K562 (cell line): ENCODE results near the gene SLC34A3. TPM values are rescaled to one million over a fixed set of nuclear protein-coding genes. Genes with fewer than 3 reads are reported as not detected.
A peak's percentile ranks its signal among the peaks of the same experiment; 100 is the strongest.

Source experiments
- DACH1 ChIP-seq: fragments of 450-650 bp; IDR thresholded peaks from 2 replicates; pipeline ENCODE4 v1.6.1; 2018; ENCODE audit not compliant: partially characterized antibody
- E4F1 ChIP-seq: fragments of 250-450 bp; sonication (Bioruptor Pico); IDR thresholded peaks from 2 replicates; pipeline ENCODE4 v1.5.0; 2021; ENCODE audit warnings: mild to moderate bottlenecking, borderline replicate concordance
- ELF2 ChIP-seq: fragments of 250-450 bp; sonication (Bioruptor Pico); IDR thresholded peaks from 2 replicates; pipeline ENCODE4 v1.5.0; 2021; ENCODE audit warnings: mild to moderate bottlenecking
- GATA2 ChIP-seq: sonication (generic); formaldehyde crosslinking; IDR thresholded peaks from 2 replicates; pipeline ENCODE4 v1.4.0; 2020; ENCODE audit warnings: mild to moderate bottlenecking, missing genetic modification reagents
- HNRNPLL ChIP-seq: fragments of 200-400 bp; formaldehyde crosslinking; IDR thresholded peaks from 2 replicates; pipeline ENCODE4 v1.6.1; 2017; ENCODE audit warnings: low read length, low read depth, mild to moderate bottlenecking; ENCODE audit not compliant: poor library complexity, severe bottlenecking
- HOXB6 ChIP-seq: fragments of 250-450 bp; sonication (Bioruptor Pico); IDR thresholded peaks from 2 replicates; pipeline ENCODE4 v1.5.1; 2022; ENCODE audit warnings: mild to moderate bottlenecking, borderline replicate concordance
- IFI16 ChIP-seq: fragments of 250-450 bp; sonication (Bioruptor Pico); IDR thresholded peaks from 2 replicates; pipeline ENCODE4 v2.1.2; 2022; ENCODE audit warnings: mild to moderate bottlenecking, inconsistent platforms
- NUFIP1 ChIP-seq: fragments of 450-650 bp; IDR thresholded peaks from 2 replicates; pipeline ENCODE4 v1.6.1; 2018; ENCODE audit not compliant: partially characterized antibody
- RNF219 ChIP-seq: fragments of 250-450 bp; sonication (Bioruptor Pico); IDR thresholded peaks from 2 replicates; pipeline ENCODE4 v1.5.0; 2022; ENCODE audit warnings: mild to moderate bottlenecking
- SAFB ChIP-seq: fragments of 200-400 bp; formaldehyde crosslinking; IDR thresholded peaks from 2 replicates; pipeline ENCODE4 v1.6.1; 2017; ENCODE audit warnings: low read depth, low read length, borderline replicate concordance
- SMARCC2 ChIP-seq: fragments of 450-650 bp; IDR thresholded peaks from 2 replicates; pipeline ENCODE4 v1.6.1; 2017; ENCODE audit warnings: antibody characterized with exemption, moderate library complexity, mild to moderate bottlenecking, low read depth
- SNIP1 ChIP-seq: fragments of 450-650 bp; IDR thresholded peaks from 2 replicates; pipeline ENCODE4 v1.7.1; 2017; ENCODE audit warnings: low read depth, mild to moderate bottlenecking
- THRA ChIP-seq: fragments of 450-650 bp; IDR thresholded peaks from 2 replicates; pipeline ENCODE4 v1.6.1; 2017; ENCODE audit warnings: mild to moderate bottlenecking, moderate library complexity
- ZC3H8 ChIP-seq: fragments of 450-650 bp; IDR thresholded peaks from 2 replicates; pipeline ENCODE4 v1.6.1; 2017
- ZNF436 ChIP-seq: fragments of 250-450, 450-650 bp; sonication (Bioruptor Pico); formaldehyde crosslinking; IDR thresholded peaks from 2 replicates; pipeline ENCODE4 v1.7.0; 2020; ENCODE audit warnings: mild to moderate bottlenecking
- ZNF57 ChIP-seq: fragments of 450-650 bp; formaldehyde crosslinking; IDR thresholded peaks from 2 replicates; pipeline ENCODE4 v1.4.0; 2020; ENCODE audit warnings: mild to moderate bottlenecking, moderate library complexity
- polyA plus RNA-seq, 8 experiments: library from polyadenylated mRNA; depleted of rRNA in 4 of 8; stranded (reverse) in 5 of 8; unstranded in 3 of 8; fragments of >200 nt; fragmentation: Nextera tagmentation in 2 of 8; fragmentation: Illumina TruSeq in 1 of 8; extraction: Ambion mirVana in 2 of 8; extraction: Trizol in 1 of 8; gene quantifications; 2 replicates each; pipeline versions ENCODE4 v1.2.1 to v1.2.3, GENCODE V29; 2011 to 2014; ENCODE audit warnings: inconsistent platforms in 1 of 8, missing spikeins in 1 of 8
- total RNA-seq, 7 experiments: library from RNA; depleted of rRNA in 6 of 7; stranded (reverse); fragments of >200 nt in 6 of 7; fragmentation: Illumina TruSeq in 2 of 7; extraction: Trizol in 2 of 7; gene quantifications; 2 replicates each; pipeline versions ENCODE4 v1.2.1 to v1.2.3, GENCODE V29; 2011 to 2021; ENCODE audit warnings: low replicate concordance in 1 of 7
- TF ChIP-seq, protein P1 (sequence below): sonication (generic); formaldehyde crosslinking; IDR thresholded peaks from 2 replicates; pipeline ENCODE4 v1.8.0; 2022; ENCODE audit warnings: mild to moderate bottlenecking, missing genetic modification reagents
- TF ChIP-seq, protein P2 (sequence below): fragments of 450-650 bp; IDR thresholded peaks from 2 replicates; pipeline ENCODE4 v1.7.1; 2018; ENCODE audit warnings: mild to moderate bottlenecking, low read depth; ENCODE audit not compliant: partially characterized antibody

SLC34A3 gene
- total and polyA plus RNA-seq, 9 of the 15 experiments (the other 6 are each of a cell fraction or from before 2014, with no cell fraction given) = not detected

GRCh38 chr9:137200311-137201204, 30.1 kb upstream of the SLC34A3 start, which contains the start of gene TPRN (continued):
- peak; percentile 83; the same call in 1 of the 2 replicates for TF ChIP-seq ELF2 (CRISPR knock-in tag)
- no peak for TF ChIP-seq DACH1
- no peak for TF ChIP-seq E4F1 (CRISPR knock-in tag)
- TF ChIP-seq, protein P1, sequence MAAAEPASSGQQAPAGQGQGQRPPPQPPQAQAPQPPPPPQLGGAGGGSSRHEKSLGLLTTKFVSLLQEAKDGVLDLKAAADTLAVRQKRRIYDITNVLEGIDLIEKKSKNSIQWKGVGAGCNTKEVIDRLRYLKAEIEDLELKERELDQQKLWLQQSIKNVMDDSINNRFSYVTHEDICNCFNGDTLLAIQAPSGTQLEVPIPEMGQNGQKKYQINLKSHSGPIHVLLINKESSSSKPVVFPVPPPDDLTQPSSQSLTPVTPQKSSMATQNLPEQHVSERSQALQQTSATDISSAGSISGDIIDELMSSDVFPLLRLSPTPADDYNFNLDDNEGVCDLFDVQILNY (CRISPR knock-in tag) = no peak
- TF ChIP-seq ZC3H8 = no peak
- TF ChIP-seq, protein P2, sequence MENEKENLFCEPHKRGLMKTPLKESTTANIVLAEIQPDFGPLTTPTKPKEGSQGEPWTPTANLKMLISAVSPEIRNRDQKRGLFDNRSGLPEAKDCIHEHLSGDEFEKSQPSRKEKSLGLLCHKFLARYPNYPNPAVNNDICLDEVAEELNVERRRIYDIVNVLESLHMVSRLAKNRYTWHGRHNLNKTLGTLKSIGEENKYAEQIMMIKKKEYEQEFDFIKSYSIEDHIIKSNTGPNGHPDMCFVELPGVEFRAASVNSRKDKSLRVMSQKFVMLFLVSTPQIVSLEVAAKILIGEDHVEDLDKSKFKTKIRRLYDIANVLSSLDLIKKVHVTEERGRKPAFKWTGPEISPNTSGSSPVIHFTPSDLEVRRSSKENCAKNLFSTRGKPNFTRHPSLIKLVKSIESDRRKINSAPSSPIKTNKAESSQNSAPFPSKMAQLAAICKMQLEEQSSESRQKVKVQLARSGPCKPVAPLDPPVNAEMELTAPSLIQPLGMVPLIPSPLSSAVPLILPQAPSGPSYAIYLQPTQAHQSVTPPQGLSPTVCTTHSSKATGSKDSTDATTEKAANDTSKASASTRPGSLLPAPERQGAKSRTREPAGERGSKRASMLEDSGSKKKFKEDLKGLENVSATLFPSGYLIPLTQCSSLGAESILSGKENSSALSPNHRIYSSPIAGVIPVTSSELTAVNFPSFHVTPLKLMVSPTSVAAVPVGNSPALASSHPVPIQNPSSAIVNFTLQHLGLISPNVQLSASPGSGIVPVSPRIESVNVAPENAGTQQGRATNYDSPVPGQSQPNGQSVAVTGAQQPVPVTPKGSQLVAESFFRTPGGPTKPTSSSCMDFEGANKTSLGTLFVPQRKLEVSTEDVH = peak; percentile 66
- TF ChIP-seq SMARCC2 = no peak
- no peak for TF ChIP-seq HOXB6 (CRISPR knock-in tag)
- TF ChIP-seq IFI16 (CRISPR knock-in tag) = no peak
- TF ChIP-seq NUFIP1 = no peak
- TF ChIP-seq SAFB = peak; percentile 63; the same call in 1 of the 2 replicates
- TF ChIP-seq RNF219 (CRISPR knock-in tag) = no peak
- TF ChIP-seq ZNF57 (CRISPR knock-in tag) = no peak
- TF ChIP-seq GATA2 (CRISPR knock-in tag) = no peak
- TF ChIP-seq HNRNPLL = no peak
- TF ChIP-seq ZNF436 (CRISPR knock-in tag) = no peak
- no peak for TF ChIP-seq SNIP1
- no peak for TF ChIP-seq THRA
